CD4-positive, alpha-beta T cell (primary cell): ENCODE measurements around the gene ICAM1. TPM values are rescaled to one million over a fixed set of nuclear protein-coding genes. Genes with fewer than 3 reads are reported as not detected.

Source experiments
- ATAC-seq: fragments of 200-7000 bp; cut with Tn5 transposase; one replicate; pipeline ENCODE4 v1.10.0; 2022; ENCODE audit warnings: mild to moderate bottlenecking; ENCODE audit not compliant: poor library complexity
- CTCF ChIA-PET: fragments of 350-600 bp; sonication (Branson Sonifier 250); formaldehyde crosslinking; loops from one replicate; lab custom pipeline; 2021; ENCODE audit warnings: antibody characterized with exemption, inconsistent platforms; lab: Charles Lee
- POLR2A ChIA-PET: fragments of 350-600 bp; sonication (Branson Sonifier 250); formaldehyde crosslinking; loops from one replicate; lab custom pipeline; 2021; ENCODE audit warnings: antibody characterized with exemption, inconsistent platforms; lab: Charles Lee
- DNase-seq, 14 experiments: peaks; one replicate each; pipeline ENCODE4 v3.0.0-alpha.2; 2013 to 2020; ENCODE audit warnings: mixed read lengths in 2 of 14
- H3K27ac ChIP-seq, 2 donors: one replicate each; pipeline versions ENCODE4 v1.5.1 to v1.7.0; 2013; ENCODE audit warnings: low read length in 2 of 2, low read depth in 1 of 2, mild to moderate bottlenecking in 1 of 2
- H3K27me3 ChIP-seq, 2 experiments: 1 replicate in 1 of 2; 2 replicates in 1 of 2; pipeline versions ENCODE4 v1.6.1 to v1.7.0; 2013; ENCODE audit warnings: low read length in 2 of 2, control low read depth in 1 of 2, mild to moderate bottlenecking in 1 of 2, moderate library complexity in 1 of 2; ENCODE audit not compliant: insufficient read depth in 2 of 2, control insufficient read depth in 1 of 2
- H3K36me3 ChIP-seq: one replicate; pipeline ENCODE4 v1.6.1; 2013; ENCODE audit warnings: low read length, control low read depth; ENCODE audit not compliant: insufficient read depth
- H3K4me1 ChIP-seq: one replicate; pipeline ENCODE4 v1.6.1; 2013; ENCODE audit warnings: low read length, control low read depth; ENCODE audit not compliant: insufficient read depth
- H3K4me3 ChIP-seq: one replicate; pipeline ENCODE4 v1.5.1; 2013; ENCODE audit warnings: mild to moderate bottlenecking, low read length, moderate library complexity
- H3K9me3 ChIP-seq, 2 experiments: 1 replicate in 1 of 2; 2 replicates in 1 of 2; pipeline versions ENCODE4 v1.6.1 to v1.7.0; 2013; ENCODE audit warnings: low read length in 2 of 2, mild to moderate bottlenecking in 2 of 2, control low read depth in 1 of 2, moderate library complexity in 1 of 2; ENCODE audit not compliant: control insufficient read depth in 1 of 2, insufficient read depth in 1 of 2
- H3K27ac Mint-ChIP-seq: one replicate; pipeline ENCODE4 v1.8.0; 2020; ENCODE audit warnings: mixed read lengths
- H3K27me3 Mint-ChIP-seq: one replicate; pipeline ENCODE4 v1.8.0; 2021; ENCODE audit warnings: mixed read lengths
- H3K36me3 Mint-ChIP-seq: one replicate; pipeline ENCODE4 v1.8.0; 2021; ENCODE audit warnings: low read depth, mixed read lengths
- H3K4me1 Mint-ChIP-seq: one replicate; pipeline ENCODE4 v1.8.0; 2021; ENCODE audit warnings: low read depth, mixed read lengths
- H3K4me3 Mint-ChIP-seq: one replicate; pipeline ENCODE4 v1.8.0; 2020; ENCODE audit warnings: mild to moderate bottlenecking, mixed read lengths
- H3K9me3 Mint-ChIP-seq: one replicate; pipeline ENCODE4 v1.8.0; 2020; ENCODE audit warnings: mixed read lengths
- CTCF ChIP-seq: fragments of 200-600 bp; IDR thresholded peaks from one replicate; pipeline ENCODE4 v1.8.0; 2022; ENCODE audit warnings: antibody characterized with exemption, mild to moderate bottlenecking
- intact Hi-C, 2 experiments: fragments of 100-400 bp; cut with DNase I in 1 of 2; cut with micrococcal nuclease in 1 of 2; formaldehyde crosslinking; loops; one replicate each; pipeline versions ENCODE4 v1.15.1 to v1.9.0; 2023 to 2025; cut with DNase I, micrococcal nuclease
- total RNA-seq, 174 experiments: library from RNA in 2 of 174; stranded (reverse) in 2 of 174; gene quantifications; one replicate each; pipeline ENCODE4 v1.2.3 and lab custom pipeline; 2021 to 2026

ICAM1 gene
- total RNA-seq, 2 experiments from 2014 or later = 7.0 to 7.4 TPM

DNA sequence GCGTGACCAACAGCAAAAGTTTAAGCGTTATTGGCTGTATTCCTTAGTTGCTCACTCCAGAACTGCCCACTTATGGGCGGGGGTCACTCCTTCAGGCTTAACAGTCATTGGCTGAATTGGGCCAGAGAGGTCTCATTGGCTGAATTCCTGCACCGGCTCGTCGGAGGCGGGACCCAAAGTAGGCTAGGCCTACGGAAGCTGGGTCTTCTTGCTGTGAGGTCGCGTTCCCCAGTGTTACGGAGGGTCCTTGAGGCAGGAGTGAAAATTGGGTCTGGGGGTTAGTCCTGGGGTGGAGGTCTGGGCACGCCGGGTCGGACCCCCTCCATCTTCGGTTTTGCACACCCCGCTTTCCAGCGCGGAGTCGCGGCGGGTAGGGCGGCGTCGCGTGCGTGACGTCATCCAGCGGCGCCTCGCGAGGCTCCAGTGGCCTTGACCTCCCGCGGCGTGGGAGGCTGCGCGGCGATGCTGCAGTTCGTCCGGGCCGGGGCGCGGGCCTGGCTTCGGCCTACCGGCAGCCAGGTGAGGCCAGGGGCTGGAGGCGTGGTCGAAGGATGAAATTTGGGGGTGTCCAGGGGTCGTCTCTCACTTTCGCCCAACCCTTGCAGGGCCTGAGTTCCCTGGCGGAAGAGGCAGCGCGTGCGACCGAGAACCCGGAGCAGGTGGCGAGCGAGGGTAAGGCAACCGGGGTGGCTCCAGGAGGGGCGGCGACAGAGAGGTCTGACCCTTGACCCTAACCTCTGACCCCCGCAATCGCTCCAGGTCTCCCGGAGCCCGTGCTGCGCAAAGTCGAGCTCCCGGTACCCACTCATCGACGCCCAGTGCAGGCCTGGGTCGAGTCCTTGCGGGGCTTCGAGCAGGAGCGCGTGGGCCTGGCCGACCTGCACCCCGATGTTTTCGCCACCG is 18.9 kb upstream of the ICAM1 start, which contains the start of gene MRPL4:
Gene MRPL4, plus strand, starts transcription at position 423 of the 903 bp plus-strand sequence. Its CDS starts 40 bp downstream, at position 463.
- H3K4me1 Mint-ChIP-seq = peaks cover 21% of the 10 kb centered on the region
- ATAC-seq (peak; percentile 97), DNase-seq (peak; percentile 87 to 99 (median 94))
- peaks cover 27% of the 10 kb centered on the region for H3K4me1 ChIP-seq
- POLR2A ChIA-PET = interaction anchor here (0.6 to 1.6 kb wide), 10 partner anchors 16 to 331 kb away, joined by 3 to 8 read pairs (median 3); partner anchors contain the start of genes ICAM1 and S1PR2
- H3K9me3 ChIP-seq = no peaks in the 10 kb centered on the region
- H3K9me3 Mint-ChIP-seq = no peaks in the 10 kb centered on the region
- no peaks in the 10 kb centered on the region for H3K27me3 Mint-ChIP-seq
- peak within 1 kb of the TSS; percentile 98 for H3K27ac Mint-ChIP-seq
- peaks cover 48% of the 10 kb centered on the region for H3K36me3 Mint-ChIP-seq
- H3K27me3 ChIP-seq = no peaks in the 10 kb centered on the region
- H3K27ac ChIP-seq = peak within 1 kb of the TSS; percentile 52 to 73
- intact Hi-C loops = loop anchor here (2.0 to 10.0 kb wide), 7 partner anchors 35 to 417 kb away; partner anchors contain the start of genes DNMT1 (in 1 of the 2), EIF3G (in 1 of the 2), PIN1 (in 1 of the 2) and PPAN (in 1 of the 2)
- H3K36me3 ChIP-seq = peaks cover 29% of the 10 kb centered on the region
- H3K4me3 ChIP-seq = peak within 1 kb of the TSS; percentile 86
- H3K4me3 Mint-ChIP-seq = peak within 1 kb of the TSS; percentile 100
- TF ChIP-seq CTCF = no peak
- CTCF ChIA-PET = interaction anchor here (1.3 to 1.4 kb wide), 2 partner anchors 17 to 23 kb away, joined by 3 to 6 read pairs; no protein-coding TSS in a partner anchor

DNA sequence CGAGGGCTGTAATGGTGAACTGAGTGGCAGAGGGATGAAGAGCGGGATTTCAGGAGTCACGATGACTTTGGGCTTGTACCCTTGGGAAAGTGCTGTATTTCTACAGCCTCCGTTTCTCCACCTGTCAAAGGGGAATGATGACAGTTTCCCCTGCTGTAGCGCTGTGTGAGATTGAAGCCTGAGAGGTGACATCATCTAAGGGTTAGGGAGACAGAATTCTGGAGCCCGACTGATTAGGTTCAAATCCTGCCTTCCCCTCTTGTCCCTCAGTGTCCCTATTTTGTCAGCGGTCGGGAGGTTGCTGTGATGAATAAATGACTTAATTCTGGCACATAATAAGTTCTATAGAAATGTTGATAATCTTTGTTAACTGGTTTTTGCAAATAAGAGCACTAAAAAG is 18.2 kb upstream of the ICAM1 start:
- ChIA-PET CTCF (no interaction called here), POLR2A (interaction anchor here (0.6 kb wide), 1 partner anchor 332 kb away, joined by 3 read pairs; no protein-coding TSS in a partner anchor)
- intact Hi-C loops = loop anchor here (5.0 to 10.0 kb wide), 3 partner anchors 35 to 418 kb away; partner anchors contain the start of genes PIN1 (in 1 of the 2) and PPAN (in 1 of the 2)
- H3K4me1 ChIP-seq = peaks cover 27% of the 10 kb centered on the region
- no peaks in the 10 kb centered on the region for H3K27me3 ChIP-seq
- H3K27ac ChIP-seq = peak overlapping the region; percentile 52 to 73
- peak overlapping the region; percentile 86 for H3K4me3 ChIP-seq
- Mint-ChIP-seq H3K36me3 (peaks cover 55% of the 10 kb centered on the region), H3K4me3 (peak overlapping the region; percentile 100), H3K27me3 (no peaks in the 10 kb centered on the region), H3K9me3 (no peaks in the 10 kb centered on the region), H3K4me1 (peaks cover 28% of the 10 kb centered on the region), H3K27ac (peak overlapping the region; percentile 98)
- ATAC-seq (no peak), DNase-seq (no peak)
- H3K36me3 ChIP-seq = peaks cover 36% of the 10 kb centered on the region
- TF ChIP-seq CTCF = no peak
- H3K9me3 ChIP-seq = no peaks in the 10 kb centered on the region

DNA sequence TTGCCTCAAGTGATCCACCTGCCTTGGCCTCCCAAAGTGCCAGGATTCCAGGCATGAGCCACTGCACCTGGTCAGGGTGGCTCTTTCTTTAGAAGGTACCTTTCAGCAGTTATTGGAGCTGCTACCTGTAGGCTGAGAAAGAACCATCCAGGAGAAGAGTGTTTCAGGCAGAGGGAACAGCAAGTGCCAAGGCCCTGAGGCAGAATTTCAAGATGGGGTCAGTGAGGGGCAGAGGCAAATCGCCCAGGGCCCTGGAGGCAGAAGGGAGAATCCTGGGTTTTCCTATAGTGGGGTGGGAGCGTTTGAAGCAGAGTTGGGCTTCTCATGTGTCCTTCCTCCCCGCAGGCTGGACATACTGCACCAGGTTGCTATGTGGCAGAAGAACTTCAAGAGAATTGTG is 16.7 kb upstream of the ICAM1 start:
- peaks cover 46% of the 10 kb centered on the region for H3K36me3 ChIP-seq
- no peaks in the 10 kb centered on the region for H3K27me3 ChIP-seq
- intact Hi-C loops = loop anchor here (5.0 to 10.0 kb wide), 3 partner anchors 37 to 419 kb away; partner anchors contain the start of genes PIN1 (in 1 of the 2) and PPAN (in 1 of the 2)
- no peak for TF ChIP-seq CTCF
- H3K36me3 Mint-ChIP-seq = peaks cover 70% of the 10 kb centered on the region
- H3K4me3 ChIP-seq = no peak overlapping the region
- ChIA-PET CTCF (interaction anchor here (1.7 kb wide), 1 partner anchor 134 kb away, joined by 6 read pairs; no protein-coding TSS in a partner anchor), POLR2A (interaction anchor here (0.6 to 1.0 kb wide), 2 partner anchors 148 to 174 kb away, joined by 3 read pairs; partner anchors contain the start of gene PPAN)
- H3K27ac Mint-ChIP-seq = no peak overlapping the region
- peaks cover 35% of the 10 kb centered on the region for H3K4me1 ChIP-seq
- no peaks in the 10 kb centered on the region for H3K9me3 ChIP-seq
- peaks cover 34% of the 10 kb centered on the region for H3K4me1 Mint-ChIP-seq
- no peaks in the 10 kb centered on the region for H3K9me3 Mint-ChIP-seq
- H3K27ac ChIP-seq = no peak overlapping the region
- no peak for DNase-seq
- H3K27me3 Mint-ChIP-seq = no peaks in the 10 kb centered on the region
- no peak for ATAC-seq
- peak overlapping the region; percentile 49 for H3K4me3 Mint-ChIP-seq
